GM19463 (cell line): ENCODE measurements around the gene FHL2.

Experiments
- ATAC-seq: cut with Tn5 transposase; IDR thresholded peaks from one replicate; pipeline ENCODE4 v1.9.1; 2021; ENCODE audit warnings: mild to moderate bottlenecking, moderate library complexity; ENCODE audit not compliant: unreplicated experiment

The FHL2 gene

DNA sequence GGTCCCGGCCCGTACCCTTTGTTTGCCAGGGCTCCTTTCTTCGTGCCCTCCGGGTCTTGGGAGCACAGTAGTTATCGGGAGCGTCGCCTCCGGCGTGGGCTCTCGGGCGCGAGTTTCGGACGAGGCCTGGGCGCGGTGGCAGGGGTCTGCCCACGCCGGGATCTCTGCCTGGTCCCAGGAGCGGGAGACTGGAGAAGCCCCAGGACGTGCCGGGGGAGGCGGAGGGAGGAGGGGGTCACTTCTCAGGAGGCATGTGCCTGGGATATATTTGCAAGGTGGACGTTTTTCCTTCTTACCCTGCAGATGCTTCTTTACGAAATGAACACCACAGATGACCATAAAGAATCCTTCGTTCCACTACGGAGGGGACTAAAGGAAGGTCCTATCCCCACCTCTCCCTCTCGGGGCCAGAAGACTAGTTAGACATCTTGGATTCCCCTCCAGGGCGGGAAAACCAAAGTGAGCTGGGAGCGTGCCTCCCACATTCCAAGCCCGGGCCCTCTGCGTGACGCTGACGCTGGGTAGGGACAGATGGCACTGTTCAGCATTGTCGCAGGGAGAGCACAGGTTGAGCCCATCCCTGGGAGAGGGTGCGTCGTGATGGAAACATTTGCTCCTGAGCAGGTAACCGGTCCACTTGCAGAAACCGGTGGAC lies 483 bp upstream of the FHL2 start:
- ATAC-seq: peak; percentile 13

- no peak for ATAC-seq
Observed at GRCh38 chr2:105397953-105398335, 907 bp downstream of the FHL2 start.

DNA sequence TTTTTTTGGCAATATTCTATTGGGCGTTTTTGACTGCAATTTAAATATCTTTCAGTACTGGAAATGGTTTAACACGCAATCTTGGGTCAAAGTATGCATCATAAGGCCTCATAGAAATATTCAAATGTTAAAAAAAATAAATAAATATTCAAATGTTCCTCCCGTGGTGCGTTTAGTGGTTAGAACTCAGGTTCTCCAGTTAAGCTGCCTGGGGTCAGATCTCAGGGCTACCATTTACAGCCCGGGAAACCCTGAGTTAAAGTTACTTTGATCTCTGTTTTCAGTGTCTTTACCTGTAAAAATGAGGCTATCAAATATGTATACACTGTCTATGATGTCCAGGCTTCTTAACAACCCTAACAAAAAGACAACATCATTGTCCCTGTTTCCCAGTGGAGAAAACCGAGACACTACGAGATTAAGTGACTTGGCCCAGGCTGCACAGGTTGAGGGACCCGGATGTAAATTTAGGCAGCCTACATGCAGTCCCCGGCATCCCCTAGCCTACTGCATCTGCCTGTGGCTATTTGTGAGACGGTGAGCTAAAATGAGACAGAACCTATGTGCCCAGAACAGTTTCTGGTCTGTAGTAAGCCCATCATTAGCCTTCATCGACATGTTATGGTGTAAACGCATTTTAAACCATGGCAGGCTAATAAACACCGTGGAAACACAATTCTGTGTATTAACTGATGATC lies 1.7 kb downstream of the FHL2 start:
- ATAC-seq: no peak

DNA sequence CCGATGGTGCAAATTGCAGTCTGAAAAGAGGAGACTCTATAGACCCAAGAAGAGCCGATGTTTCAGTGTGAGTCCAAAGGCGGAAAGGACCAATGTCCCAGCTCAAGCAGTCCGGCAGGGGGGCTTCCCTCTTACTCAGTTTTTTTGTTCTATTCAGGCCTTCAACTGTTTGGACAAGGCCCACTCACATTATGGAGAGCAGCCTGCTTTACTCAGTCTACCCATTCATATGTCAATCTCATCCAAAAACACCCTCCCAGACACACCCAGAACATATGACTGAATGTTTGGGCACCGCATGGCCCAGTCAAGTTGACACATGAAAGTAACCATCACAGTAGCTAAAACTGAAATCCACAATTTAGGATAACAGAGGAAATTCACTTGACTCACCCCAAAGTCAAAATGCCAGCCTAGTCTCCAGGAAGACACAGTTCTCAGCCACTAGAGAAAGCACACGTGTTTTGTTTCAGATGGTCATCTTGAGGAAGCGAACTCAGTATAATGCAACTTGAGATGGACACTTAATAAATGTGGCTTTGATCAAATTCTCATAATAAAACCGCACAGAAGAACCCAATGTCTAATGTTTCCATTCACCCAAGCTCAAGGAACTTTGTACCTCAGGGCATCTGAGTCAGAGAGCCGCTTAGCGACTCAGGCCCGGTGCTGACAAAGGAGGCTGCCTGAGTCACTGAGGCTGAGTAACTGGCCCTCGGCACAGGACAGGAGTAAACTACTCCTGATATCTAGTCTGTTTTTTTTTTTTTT lies 2.4 kb downstream of the FHL2 start:
- ATAC-seq: no peak

GRCh38 chr2:105395691-105396090 lies 3.2 kb downstream of the FHL2 start:
- no peak for ATAC-seq

GRCh38 chr2:105394951-105395611 lies 3.8 kb downstream of the FHL2 start:
- no peak for ATAC-seq

DNA sequence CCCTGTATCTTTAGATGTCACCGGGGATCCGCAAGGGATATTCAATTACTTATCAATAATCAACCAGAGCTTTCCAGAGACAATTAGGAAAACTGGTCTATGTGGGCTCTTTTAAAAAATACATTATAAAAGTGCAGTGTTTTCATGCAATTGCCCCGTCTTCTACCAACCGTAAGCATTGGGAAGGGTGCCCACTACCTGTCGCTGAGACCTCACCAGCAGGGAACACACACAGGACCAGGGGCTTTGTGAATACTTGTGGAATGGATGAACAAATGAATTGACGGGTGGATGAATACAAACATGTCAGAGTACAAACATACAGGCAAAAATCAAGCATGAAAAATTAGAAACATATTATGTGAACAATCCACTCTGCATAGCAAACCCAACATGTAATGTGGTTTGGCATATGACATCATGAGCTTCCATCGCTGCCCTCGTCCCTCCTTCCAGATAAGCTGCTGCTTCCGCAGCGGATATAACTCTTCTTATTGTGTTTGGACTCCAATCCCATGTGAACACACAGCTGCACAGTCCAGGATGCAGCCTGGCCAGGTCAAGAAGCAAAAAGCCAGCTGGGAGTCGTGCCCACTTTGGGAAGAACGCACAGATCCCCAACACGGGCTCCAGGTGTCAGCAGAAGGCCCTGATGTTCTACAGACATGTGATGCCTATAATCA lies 5.3 kb downstream of the FHL2 start:
- ATAC-seq: no peak

DNA sequence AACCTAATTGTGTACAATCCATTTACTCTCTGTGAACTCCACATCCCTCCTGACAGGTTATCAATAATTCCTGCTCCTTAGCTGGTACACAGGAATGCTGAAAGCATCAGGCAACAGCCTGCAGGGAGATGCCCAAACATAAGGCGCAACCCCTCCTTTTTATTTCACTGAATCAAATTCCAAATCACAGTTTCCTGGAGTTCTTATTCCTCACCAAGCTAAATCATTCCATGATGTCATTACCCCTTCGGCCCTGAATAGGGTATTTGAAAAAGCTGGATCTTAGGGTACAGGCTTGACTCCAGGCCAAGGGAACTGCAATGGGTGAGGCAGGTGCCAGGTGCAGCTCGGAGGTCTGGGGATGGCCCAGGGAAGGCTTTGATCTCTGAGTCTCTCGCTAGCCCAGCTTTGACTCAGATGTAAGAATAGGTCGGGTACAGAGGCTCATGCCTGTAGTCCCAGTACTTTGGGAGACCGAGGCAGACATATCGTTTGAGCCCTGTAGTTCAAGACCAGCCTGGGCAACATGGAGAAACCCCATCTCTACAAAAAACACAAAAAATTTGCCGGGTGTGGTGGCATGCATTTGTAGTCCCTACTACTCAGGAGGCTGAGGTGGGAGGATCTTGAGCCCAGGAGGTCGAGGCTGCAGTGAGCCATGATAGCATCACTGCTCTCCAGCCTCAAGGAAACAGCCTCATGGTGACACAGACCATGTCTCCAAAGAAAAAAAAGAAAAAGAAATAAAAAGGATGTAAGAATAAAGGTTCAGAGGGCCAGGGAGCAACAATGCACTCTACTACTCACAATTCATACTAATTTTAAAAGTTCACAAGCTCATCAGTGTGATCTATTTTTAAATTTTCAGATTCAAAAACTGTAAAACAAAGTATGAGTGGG lies 6.8 kb downstream of the FHL2 start:
- no peak for ATAC-seq

DNA sequence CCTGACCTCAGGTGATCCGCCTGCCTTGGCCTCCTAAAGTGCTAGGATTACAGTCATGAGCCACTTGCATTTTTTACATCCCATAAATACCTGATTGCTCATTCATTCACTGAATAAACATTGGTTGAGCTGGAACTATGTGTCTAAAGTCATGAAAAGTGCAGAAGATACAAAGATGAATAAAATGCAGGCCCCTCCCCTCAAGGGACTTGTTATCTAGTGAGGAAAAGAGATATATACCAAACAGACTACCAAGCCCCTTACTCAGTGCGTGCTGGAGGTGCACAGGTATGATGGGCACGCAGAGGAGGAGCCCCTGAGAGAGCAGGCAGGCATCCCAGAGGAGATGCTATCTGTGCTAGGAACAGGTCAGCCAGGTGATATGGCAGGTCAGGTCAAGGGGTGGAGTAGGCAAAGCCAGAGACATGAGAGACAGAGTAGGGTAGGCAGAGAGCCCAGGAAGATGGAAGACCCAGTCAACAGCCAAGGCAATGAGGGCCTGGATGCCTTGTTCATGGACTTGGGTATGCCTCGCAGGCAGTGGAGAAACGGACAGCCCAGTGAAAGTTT lies 7.7 kb downstream of the FHL2 start:
- no peak for ATAC-seq

DNA sequence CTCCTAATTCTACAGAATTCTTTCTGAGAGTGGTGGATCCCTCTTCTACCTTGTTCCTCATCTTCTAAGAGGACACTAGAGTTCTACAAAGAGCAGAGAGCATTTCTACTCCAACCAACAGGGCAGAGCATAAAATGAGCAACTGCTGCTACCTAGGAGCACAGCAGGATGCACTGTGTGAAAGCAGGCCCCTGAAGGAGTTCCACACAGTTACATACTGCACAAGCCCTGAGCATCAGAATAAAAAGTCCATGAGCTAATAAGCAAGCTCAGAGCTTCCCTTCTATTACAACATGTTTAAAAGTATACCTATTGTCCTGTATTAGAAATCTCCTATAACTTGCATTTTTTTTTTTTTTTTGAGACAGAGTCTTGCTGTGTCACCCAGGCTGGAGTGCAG lies 8.4 kb downstream of the FHL2 start:
- no peak for ATAC-seq

GRCh38 chr2:105388971-105389381 lies 9.9 kb downstream of the FHL2 start:
- no peak for ATAC-seq

DNA sequence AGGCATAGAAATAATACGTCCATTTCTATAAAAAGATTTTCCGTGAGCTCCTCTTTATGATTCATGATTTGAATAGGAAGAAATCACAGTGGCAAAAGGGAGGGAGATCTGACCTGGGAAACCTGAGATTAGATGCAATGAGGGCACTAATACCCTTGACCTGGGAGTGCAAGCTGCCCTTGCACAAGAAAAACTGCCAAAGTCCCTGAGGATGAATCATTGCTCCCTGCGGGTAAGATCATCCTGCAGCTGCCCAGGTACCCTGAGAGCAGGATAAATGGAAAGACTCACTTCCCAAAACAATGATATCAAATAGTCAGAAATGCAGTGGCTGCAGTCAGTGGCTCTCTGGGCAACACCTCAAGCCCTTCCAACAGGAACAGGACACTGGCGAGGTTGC lies 11.6 kb downstream of the FHL2 start:
- no peak for ATAC-seq

DNA sequence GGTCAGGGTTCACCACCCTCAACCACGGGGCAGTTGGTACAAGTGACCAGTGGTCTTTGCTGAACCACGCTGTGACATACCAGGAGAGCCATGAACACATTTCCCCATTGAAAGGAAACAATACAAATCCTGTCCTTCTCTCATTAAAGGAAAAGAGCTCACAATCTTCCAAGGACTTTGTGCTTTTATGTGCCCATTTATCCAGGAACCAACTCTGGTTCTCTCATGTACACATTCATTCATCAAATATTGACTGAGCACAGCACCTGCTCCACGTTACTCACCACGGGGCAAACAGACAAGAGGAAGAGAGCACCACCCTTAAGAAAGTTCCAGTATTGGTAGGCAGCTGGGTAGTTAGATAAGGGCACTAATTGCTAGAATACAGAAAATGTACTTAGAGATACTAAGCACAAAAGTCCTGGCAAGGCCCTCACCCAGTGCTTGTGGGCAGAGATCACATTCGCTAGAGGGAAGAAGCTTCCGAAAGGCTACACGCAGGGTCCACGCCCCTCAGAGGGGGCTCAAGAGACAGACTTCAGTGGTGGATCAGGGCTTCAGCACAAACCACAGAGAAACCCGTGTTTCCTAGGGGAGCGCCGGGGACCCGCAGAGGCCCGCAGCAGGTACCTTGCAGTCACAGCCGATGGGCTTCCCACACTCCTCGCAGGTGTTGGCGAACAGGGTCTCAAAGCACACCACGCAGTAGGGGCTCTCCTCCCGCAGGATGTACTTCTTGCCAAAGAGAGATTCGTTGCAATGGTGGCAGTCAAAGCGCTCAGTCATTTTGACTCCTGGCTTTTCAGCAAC lies 12.9 kb downstream of the FHL2 start:
- no peak for ATAC-seq

DNA sequence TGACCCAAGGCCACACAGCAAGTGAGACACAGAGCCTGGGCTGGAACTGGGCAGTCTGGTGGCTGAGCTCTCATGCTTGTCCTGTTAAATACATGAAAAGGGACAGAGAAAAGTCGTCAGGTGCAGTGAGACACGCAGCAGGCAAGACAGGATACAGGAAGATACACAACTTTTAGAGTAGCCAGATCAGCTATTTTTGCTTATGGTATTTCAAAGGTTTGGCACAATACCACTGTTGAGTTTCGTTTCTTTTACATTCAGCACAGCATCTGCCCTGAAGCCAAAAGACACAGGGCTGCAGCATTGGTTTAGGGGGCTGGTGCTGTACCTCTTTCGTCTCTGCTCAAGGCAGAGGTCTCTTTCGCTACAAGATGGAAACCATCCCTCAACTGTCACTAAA lies 14.0 kb downstream of the FHL2 start:
- no peak for ATAC-seq

DNA sequence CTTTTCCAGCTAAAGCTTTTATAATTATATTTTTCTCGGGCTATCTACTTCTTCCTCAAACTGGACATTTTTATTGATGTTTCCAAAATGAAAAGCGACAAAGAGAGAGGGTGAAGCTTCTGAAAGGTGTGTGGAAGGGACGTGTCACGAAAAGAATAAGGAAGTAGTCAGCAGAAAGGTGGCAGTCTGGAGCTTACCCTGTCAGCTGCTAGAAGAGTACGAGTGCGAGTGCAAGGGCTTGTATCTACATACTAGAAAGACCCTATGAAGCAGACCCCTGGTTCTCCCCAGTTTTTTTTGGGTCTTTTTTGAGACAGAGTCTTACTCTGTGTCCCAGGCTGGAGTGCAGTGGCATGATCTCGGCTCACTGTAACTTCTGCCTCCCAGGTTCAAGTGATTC lies 14.6 kb downstream of the FHL2 start:
- no peak for ATAC-seq

GRCh38 chr2:105383432-105384166 lies 15.3 kb downstream of the FHL2 start:
- no peak for ATAC-seq

DNA sequence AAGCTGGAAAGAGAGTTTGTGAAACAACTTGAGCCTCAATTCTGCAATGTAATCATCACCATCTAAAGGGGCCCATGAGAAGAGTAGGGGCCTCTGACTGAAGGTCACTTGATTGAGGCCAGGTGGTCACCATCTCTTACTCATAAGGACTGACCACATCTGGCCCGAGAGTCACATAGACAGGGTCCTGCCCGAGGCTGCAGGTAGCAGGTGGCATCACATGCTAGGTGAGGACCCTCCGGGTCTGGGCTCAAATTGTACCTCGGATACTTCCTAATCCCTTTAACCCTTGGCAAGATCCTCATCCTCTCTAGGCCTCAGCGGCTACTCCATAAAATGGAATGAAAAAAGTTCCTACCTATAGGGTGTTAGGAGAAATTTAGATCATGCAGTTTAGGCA lies 16.7 kb downstream of the FHL2 start:
- ATAC-seq: no peak

DNA sequence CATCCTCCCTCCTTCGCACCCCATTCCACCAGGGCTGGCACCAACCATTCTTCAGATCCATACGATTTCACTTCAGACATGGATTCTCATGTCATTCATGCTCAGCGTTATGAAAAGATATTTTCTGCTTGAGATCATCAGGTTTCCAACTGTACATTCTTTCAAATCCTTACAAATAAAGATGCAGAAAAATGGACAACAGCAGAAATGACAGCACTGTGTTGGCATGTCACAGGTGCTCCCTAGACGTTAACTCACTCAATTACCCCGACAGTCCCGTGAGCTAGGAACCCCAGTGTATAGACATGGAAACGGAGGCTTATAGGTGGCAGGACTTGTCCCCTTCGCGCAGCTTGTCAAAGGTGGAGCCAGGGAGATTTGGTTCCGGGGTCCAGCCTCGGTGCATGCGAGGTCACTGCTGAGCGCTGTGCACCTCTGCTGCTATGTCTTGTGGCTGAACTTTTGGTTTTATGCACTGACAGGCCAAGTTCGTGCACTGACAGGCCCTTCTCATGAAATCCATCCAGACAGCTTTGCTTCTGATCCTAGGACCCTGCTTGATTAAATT lies 17.7 kb downstream of the FHL2 start:
- ATAC-seq: no peak
